Midbrain (tissue), 1 donor: ENCODE results near the gene MRM1.

Experiments
- DNase-seq: peaks from one replicate; lab custom pipeline; 2025; lab: John Stamatoyannopoulos, UW

Gene MRM1

GRCh38 chr17:36631022-36631421 is 29.6 kb downstream of the MRM1 start:
- no peak for DNase-seq

- DNase-seq, result no peak
Observed at GRCh38 chr17:36632916-36633771, 31.8 kb downstream of the MRM1 start.

GRCh38 chr17:36640346-36640745 is 39.0 kb downstream of the MRM1 start:
- no peak for DNase-seq

- no peak for DNase-seq
Observed at GRCh38 chr17:36640836-36641235, 39.5 kb downstream of the MRM1 start.

- no peak for DNase-seq
Observed at GRCh38 chr17:36641331-36641876, 40.0 kb downstream of the MRM1 start.

- DNase-seq, result no peak
Observed at GRCh38 chr17:36641877-36642845, 40.8 kb downstream of the MRM1 start.

GRCh38 chr17:36643086-36643685 is 41.8 kb downstream of the MRM1 start:
- no peak for DNase-seq

GRCh38 chr17:36645422-36645821 is 44.0 kb downstream of the MRM1 start:
- no peak for DNase-seq

GRCh38 chr17:36647636-36648035 is 46.3 kb downstream of the MRM1 start:
- DNase-seq, result no peak

- DNase-seq, result no peak
Observed at GRCh38 chr17:36650096-36650775, 48.9 kb downstream of the MRM1 start.

GRCh38 chr17:36653374-36653773 is 52.0 kb downstream of the MRM1 start:
- no peak for DNase-seq

GRCh38 chr17:36653856-36654255 is 52.5 kb downstream of the MRM1 start:
- DNase-seq, result no peak

GRCh38 chr17:36655726-36656125 is 54.3 kb downstream of the MRM1 start:
- DNase-seq, result no peak

- DNase-seq, result no peak
Observed at GRCh38 chr17:36657390-36657762, 56.0 kb downstream of the MRM1 start.

GRCh38 chr17:36657763-36658490 is 56.5 kb downstream of the MRM1 start:
- DNase-seq, result no peak
